Caco-2 (cell line): Measurements from ENCODE around the gene LMBR1L. TPM values are rescaled to one million over a fixed set of nuclear protein-coding genes. Genes with fewer than 3 reads are reported as not detected.

Experiments used
- BruUV-seq: library from RNA; stranded (reverse); fragments of 400-500 nt; replicated peaks from 2 replicates; lab custom pipeline; 2021; lab: Mats Ljungman, UMichigan
- CTCF ChIA-PET: fragments of 300-600 bp; sonication (Branson Sonifier 250); formaldehyde crosslinking; loops from one replicate; lab custom pipeline; 2022; ENCODE audit warnings: antibody characterized with exemption; lab: Charles Lee
- POLR2A ChIA-PET: fragments of 300-600 bp; sonication (Branson Sonifier 250); formaldehyde crosslinking; loops from one replicate; lab custom pipeline; 2022; ENCODE audit warnings: antibody characterized with exemption; lab: Charles Lee
- DNase-seq, 2 experiments: peaks; one replicate each; pipeline versions ENCODE4 v3.0.0 to v3.0.0-alpha.2; 2020 to 2022
- H3K27me3 ChIP-seq: replicated peaks from 2 replicates; pipeline ENCODE4 v1.6.0; 2011; ENCODE audit warnings: low read length; ENCODE audit not compliant: control insufficient read depth, insufficient read depth
- H3K36me3 ChIP-seq: 2 replicates; pipeline ENCODE4 v1.5.1; 2011; ENCODE audit warnings: low read length; ENCODE audit not compliant: control insufficient read depth, insufficient read depth
- H3K4me1 ChIP-seq: fragments of 250-450 bp; sonication (Bioruptor Pico); 2 replicates; pipeline ENCODE4 v1.5.1; 2020; ENCODE audit warnings: mild to moderate bottlenecking
- H3K4me3 ChIP-seq: 2 replicates; pipeline ENCODE4 v1.5.1; 2011; ENCODE audit warnings: low read depth, mild to moderate bottlenecking, control low read depth, low read length
- H3K9me3 ChIP-seq: fragments of 250-450 bp; sonication (Bioruptor Pico); 2 replicates; pipeline ENCODE4 v1.5.1; 2020; ENCODE audit warnings: mild to moderate bottlenecking, moderate library complexity
- H3K27ac Mint-ChIP-seq: one replicate; pipeline ENCODE4 v1.8.0; 2022; ENCODE audit warnings: mixed read lengths; ENCODE audit not compliant: unreplicated experiment
- H3K27me3 Mint-ChIP-seq: one replicate; pipeline ENCODE4 v1.8.0; 2022; ENCODE audit warnings: mixed read lengths; ENCODE audit not compliant: insufficient read depth, unreplicated experiment
- H3K36me3 Mint-ChIP-seq: one replicate; pipeline ENCODE4 v1.8.0; 2022; ENCODE audit warnings: mild to moderate bottlenecking, mixed read lengths; ENCODE audit not compliant: insufficient read depth, unreplicated experiment
- H3K4me1 Mint-ChIP-seq: one replicate; pipeline ENCODE4 v1.8.0; 2022; ENCODE audit warnings: low read depth, mixed read lengths; ENCODE audit not compliant: unreplicated experiment
- H3K4me3 Mint-ChIP-seq: one replicate; pipeline ENCODE4 v1.8.0; 2022; ENCODE audit warnings: mild to moderate bottlenecking, moderate library complexity, mixed read lengths; ENCODE audit not compliant: unreplicated experiment
- H3K9me3 Mint-ChIP-seq: one replicate; pipeline ENCODE4 v1.8.0; 2022; ENCODE audit warnings: mixed read lengths; ENCODE audit not compliant: unreplicated experiment
- intact Hi-C: fragments of 100-400 bp; cut with micrococcal nuclease; formaldehyde crosslinking; loops from one replicate; pipeline ENCODE4 v1.10.0; 2022; ENCODE audit not compliant: unreplicated experiment
- total RNA-seq: library from RNA; stranded (reverse); gene quantifications from 2 replicates; pipeline ENCODE4 v1.2.3, GENCODE V29; 2022
- TF ChIP-seq, protein P1 (sequence below), 2 experiments: fragments of 200-600 bp in 1 of 2; IDR thresholded peaks; 1 replicate in 1 of 2; 2 replicates in 1 of 2; pipeline versions ENCODE4 v1.5.1 to v1.8.0; 2011 to 2022; ENCODE audit warnings: antibody characterized with exemption in 1 of 2, control low read depth in 1 of 2, inconsistent platforms in 1 of 2, low read depth in 1 of 2, low read length in 1 of 2, mild to moderate bottlenecking in 1 of 2, moderate library complexity in 1 of 2; ENCODE audit not compliant: insufficient read depth in 1 of 2, severe bottlenecking in 1 of 2, unreplicated experiment in 1 of 2

Gene LMBR1L
- total RNA-seq, 1 experiment from 2014 or later = 43.1 TPM

DNA sequence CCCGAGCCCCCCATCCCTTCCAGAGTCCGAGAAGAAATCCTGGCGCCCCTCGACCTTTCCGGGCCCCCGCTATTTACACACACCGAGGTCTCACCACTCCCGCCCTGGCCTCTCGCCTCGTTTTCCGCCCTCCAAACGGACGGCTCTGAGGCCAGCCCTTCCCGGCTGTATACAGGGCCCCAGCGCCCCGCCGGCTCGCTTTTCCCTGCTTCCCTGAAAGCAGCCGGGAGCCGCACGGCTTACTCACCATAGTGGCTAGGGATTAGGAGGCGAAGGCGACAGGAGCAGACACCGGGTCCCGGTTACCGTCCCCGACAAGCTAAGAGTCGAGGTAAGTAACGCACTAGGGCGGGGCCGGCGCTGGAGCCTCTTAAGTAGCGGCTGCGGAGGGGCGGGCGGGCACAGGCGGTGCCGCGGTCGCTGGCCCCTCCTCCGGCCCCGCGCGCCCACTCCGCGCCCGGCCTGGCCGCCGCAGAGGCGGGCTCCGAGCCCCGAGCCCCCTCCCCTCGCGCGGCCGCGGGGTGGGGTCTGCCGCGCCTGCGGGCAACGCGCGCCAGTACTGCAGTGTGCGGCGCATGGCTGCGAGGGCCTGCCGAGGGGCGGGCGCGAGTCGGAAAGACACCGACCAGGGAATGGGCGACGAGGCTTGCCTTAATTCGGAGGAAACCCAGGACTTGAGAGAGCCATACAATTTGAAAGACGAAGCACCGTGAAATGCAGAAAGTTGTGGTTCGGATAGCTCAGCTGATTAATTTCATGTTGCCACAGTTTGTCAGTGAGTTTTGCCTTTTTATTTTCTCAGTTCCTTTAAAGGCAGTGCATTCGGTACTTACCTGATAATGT is 20.6 kb upstream of the LMBR1L start, which contains the start of gene TUBA1B:
Gene TUBA1B (minus strand): TSS at position 345 of the 843 bp plus-strand sequence. CDS start 95 bp downstream, at position 250.
- Mint-ChIP-seq H3K4me3 (peak within 1 kb of the TSS; percentile 74), H3K27ac (peak within 1 kb of the TSS; percentile 99), H3K27me3 (no peaks in the 10 kb centered on the region), H3K4me1 (peaks cover 10% of the 10 kb centered on the region), H3K36me3 (peaks cover 52% of the 10 kb centered on the region), H3K9me3 (no peaks in the 10 kb centered on the region)
- H3K27me3 ChIP-seq = no peaks in the 10 kb centered on the region
- H3K4me3 ChIP-seq = peak within 1 kb of the TSS; percentile 88
- BruUV-seq = no TSS peak
- ChIA-PET POLR2A (interaction anchor here (0.5 to 3.4 kb wide), 20 partner anchors 10 to 838 kb away, joined by 3 to 24 read pairs (median 5); partner anchors contain the start of genes LMBR1L, RHEBL1, SPATS2 and TMBIM6), CTCF (interaction anchor here (0.5 to 4.1 kb wide), 15 partner anchors 10 to 610 kb away, joined by 3 to 43 read pairs (median 6); partner anchors contain the start of genes LMBR1L, PRPF40B, RHEBL1 and TMBIM6)
- intact Hi-C loops = no loop called here
- DNase-seq = peak; percentile 93 to 97
- TF ChIP-seq, protein P1, sequence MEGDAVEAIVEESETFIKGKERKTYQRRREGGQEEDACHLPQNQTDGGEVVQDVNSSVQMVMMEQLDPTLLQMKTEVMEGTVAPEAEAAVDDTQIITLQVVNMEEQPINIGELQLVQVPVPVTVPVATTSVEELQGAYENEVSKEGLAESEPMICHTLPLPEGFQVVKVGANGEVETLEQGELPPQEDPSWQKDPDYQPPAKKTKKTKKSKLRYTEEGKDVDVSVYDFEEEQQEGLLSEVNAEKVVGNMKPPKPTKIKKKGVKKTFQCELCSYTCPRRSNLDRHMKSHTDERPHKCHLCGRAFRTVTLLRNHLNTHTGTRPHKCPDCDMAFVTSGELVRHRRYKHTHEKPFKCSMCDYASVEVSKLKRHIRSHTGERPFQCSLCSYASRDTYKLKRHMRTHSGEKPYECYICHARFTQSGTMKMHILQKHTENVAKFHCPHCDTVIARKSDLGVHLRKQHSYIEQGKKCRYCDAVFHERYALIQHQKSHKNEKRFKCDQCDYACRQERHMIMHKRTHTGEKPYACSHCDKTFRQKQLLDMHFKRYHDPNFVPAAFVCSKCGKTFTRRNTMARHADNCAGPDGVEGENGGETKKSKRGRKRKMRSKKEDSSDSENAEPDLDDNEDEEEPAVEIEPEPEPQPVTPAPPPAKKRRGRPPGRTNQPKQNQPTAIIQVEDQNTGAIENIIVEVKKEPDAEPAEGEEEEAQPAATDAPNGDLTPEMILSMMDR (IDR thresholded peaks at IDR 0.05; ENCODE audit: insufficient read depth in 1 of 2, low read depth in 1 of 2, low read length in 1 of 2, severe bottlenecking in 1 of 2, unreplicated experiment in 1 of 2) = no peak
- H3K36me3 ChIP-seq = peaks cover 3% of the 10 kb centered on the region; the same call in 1 of the 2 replicates
- peaks cover 8% of the 10 kb centered on the region for H3K4me1 ChIP-seq
- no peaks in the 10 kb centered on the region for H3K9me3 ChIP-seq

DNA sequence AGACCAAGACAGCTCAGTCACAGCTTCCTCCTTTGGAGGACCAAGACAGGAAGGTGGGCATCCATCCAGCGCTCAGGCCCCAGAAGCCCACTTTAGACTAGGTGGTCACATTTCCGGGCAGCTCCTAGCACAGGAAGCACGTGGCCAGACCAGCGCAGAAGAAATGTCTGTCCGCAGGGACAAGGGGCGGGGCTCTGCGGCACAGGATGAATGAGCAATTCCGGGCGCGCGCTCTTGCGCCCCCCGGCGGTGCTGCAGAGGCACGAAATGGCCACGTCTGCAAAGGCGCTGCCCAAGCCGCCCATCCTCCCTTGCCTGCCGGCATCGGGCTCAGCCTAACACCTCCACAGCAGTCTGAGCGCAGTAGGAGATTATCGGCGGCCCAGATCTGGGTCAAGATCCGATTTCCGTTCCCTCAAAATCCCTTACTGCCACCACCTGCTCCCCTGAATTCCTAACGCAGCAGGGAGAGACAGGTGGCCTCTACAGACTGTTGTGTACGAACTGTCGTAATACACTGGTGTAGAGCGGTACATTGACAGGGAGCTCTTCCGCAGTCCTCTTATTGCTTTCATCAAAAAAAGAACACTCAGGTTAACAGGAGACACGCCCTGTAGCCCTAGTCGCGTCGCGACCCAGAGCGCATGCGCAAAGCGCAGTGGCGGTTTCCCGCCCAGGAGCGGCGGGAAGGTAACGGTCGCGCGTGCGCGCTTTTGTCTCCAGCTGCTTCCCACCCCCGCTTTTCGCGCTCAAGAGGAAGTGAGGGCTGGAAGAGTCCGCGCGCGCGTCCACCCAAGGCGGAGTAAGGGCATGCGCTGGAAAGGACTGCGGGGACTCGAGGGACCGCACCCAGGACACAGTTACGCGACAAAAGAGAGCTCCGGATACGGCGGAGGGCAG is 19.8 kb upstream of the LMBR1L start:
- H3K4me3 Mint-ChIP-seq = peak overlapping the region; percentile 74
- BruUV-seq = no TSS peak
- H3K9me3 Mint-ChIP-seq = no peaks in the 10 kb centered on the region
- Histone ChIP-seq H3K4me1 (peaks cover 8% of the 10 kb centered on the region), H3K27me3 (no peaks in the 10 kb centered on the region), H3K9me3 (no peaks in the 10 kb centered on the region), H3K4me3 (peak overlapping the region; percentile 88), H3K36me3 (peaks cover 3% of the 10 kb centered on the region; the same call in 1 of the 2 replicates)
- H3K27ac Mint-ChIP-seq = peak overlapping the region; percentile 99
- intact Hi-C loops = loop anchor here (1.0 kb wide), 2 partner anchors 20 to 61 kb away; partner anchors contain the start of genes LMBR1L and RHEBL1
- ChIA-PET CTCF (interaction anchor here (0.6 to 4.1 kb wide), 17 partner anchors 9 to 493 kb away, joined by 3 to 43 read pairs (median 6); partner anchors contain the start of genes LMBR1L, PRPF40B, RHEBL1 and TUBA1C), POLR2A (interaction anchor here (0.6 to 3.4 kb wide), 17 partner anchors 9 to 611 kb away, joined by 3 to 24 read pairs (median 6); partner anchors contain the start of genes LMBR1L, RHEBL1, SPATS2 and TMBIM6)
- H3K4me1 Mint-ChIP-seq = peaks cover 10% of the 10 kb centered on the region
- H3K27me3 Mint-ChIP-seq = no peaks in the 10 kb centered on the region
- TF ChIP-seq, protein P1 (IDR thresholded peaks at IDR 0.05; ENCODE audit: insufficient read depth in 1 of 2, low read depth in 1 of 2, low read length in 1 of 2, severe bottlenecking in 1 of 2, unreplicated experiment in 1 of 2) = peak; percentile 92 to 95
- peak; percentile 94 to 96 for DNase-seq
- H3K36me3 Mint-ChIP-seq = peaks cover 60% of the 10 kb centered on the region
